ENCODE measurements around the gene CMTM1.
A peak's percentile ranks its signal among the peaks of the same experiment; 100 is the strongest.

CMTM1 gene

DNA sequence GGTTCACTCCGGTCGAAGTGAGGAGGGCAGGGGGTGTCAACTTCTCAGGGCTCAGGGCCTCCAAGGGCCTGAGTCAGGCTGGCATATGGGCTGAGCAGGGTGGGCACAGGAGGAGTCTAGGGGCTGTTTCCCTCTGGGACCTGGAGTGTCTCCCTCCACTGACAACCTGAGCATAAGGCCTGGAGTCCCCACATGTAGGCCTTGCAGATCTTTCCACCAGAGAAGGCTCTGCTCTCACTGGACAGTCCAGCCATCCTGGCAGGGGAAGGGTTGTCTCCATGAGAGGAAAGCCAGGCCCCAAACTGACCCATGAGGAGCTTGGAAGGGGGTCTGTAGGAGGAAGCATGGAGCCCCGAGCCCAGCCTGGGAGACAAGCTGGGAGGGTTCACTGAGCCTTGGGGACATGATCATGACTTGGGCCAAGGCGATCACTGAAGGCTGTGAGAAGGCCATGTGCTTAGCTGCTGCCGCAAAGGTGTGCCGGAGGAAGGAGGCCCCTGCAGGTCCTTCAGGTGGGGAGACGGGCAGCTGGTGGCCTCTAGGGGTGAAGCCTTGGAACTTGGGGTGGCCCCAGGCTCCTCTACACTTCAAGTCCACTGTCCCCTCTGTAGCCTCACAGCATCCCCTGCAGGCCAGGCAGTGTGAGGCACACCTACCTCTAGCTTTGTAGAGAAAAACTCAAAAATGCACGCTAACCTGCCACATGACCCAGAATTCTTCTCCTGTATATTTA, 22.9 kb downstream of the CMTM1 start:
- DNase-seq (peak; percentile 46), ATAC-seq (ENCODE audit: insufficient read depth, low read depth) (peak; percentile 63)
- no peak overlapping the region for H3K4me3 ChIP-seq (ENCODE audit: low read depth in 1 of 2, low read length in 2 of 2)
- no peak for TF ChIP-seq EZH2 (IDR thresholded peaks at IDR 0.05; ENCODE audit: borderline replicate concordance, low read depth, low read length, severe bottlenecking)
- TF ChIP-seq, protein P1, sequence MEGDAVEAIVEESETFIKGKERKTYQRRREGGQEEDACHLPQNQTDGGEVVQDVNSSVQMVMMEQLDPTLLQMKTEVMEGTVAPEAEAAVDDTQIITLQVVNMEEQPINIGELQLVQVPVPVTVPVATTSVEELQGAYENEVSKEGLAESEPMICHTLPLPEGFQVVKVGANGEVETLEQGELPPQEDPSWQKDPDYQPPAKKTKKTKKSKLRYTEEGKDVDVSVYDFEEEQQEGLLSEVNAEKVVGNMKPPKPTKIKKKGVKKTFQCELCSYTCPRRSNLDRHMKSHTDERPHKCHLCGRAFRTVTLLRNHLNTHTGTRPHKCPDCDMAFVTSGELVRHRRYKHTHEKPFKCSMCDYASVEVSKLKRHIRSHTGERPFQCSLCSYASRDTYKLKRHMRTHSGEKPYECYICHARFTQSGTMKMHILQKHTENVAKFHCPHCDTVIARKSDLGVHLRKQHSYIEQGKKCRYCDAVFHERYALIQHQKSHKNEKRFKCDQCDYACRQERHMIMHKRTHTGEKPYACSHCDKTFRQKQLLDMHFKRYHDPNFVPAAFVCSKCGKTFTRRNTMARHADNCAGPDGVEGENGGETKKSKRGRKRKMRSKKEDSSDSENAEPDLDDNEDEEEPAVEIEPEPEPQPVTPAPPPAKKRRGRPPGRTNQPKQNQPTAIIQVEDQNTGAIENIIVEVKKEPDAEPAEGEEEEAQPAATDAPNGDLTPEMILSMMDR (IDR thresholded peaks at IDR 0.05; ENCODE audit: borderline replicate concordance, extremely low read depth, low read length, poor library complexity, severe bottlenecking) = peak; percentile 62
- H3K27ac ChIP-seq (ENCODE audit: low read length) = no peak overlapping the region
- H3K9me3 ChIP-seq (ENCODE audit: insufficient read depth, low read length, severe bottlenecking) = no peaks in the 10 kb centered on the region
- H3K4me1 ChIP-seq (ENCODE audit: insufficient read depth, low read length) = peaks cover 19% of the 10 kb centered on the region
- no peaks in the 10 kb centered on the region for H3K79me2 ChIP-seq (ENCODE audit: insufficient read depth, low read length)
- no peak overlapping the region for H3K4me2 ChIP-seq (ENCODE audit: insufficient read depth, low read length)
- H3K9ac ChIP-seq (ENCODE audit: low read depth, low read length) = no peak overlapping the region
- H2AFZ ChIP-seq (ENCODE audit: low read depth, low read length) = no peak overlapping the region
- H3K36me3 ChIP-seq (ENCODE audit: insufficient read depth, low read length) = no peaks in the 10 kb centered on the region
- H3K27me3 ChIP-seq (ENCODE audit: insufficient read depth, low read length, poor library complexity) = no peaks in the 10 kb centered on the region
- no peaks in the 10 kb centered on the region for H4K20me1 ChIP-seq (ENCODE audit: insufficient read depth, low read length)

DNA sequence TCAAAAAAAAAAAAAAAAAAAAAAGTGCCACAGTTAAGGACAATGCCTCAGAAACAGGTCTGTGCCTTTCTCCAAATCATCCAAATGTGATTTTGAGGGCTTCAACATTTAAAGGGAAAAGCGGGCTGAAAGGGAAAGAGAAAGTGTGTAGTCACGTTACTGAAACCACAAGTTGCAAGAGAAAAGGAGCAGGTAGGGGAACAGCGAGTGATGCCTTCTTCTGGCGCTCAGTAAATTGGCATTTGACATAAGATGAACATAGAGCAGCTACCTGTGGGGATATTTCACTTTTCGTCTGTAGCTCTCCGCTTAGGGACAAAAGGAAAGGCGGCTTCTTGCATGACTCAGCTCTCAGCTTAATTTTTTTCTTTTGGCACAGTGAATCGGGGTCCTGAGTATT, 24.1 kb downstream of the CMTM1 start:
- Histone ChIP-seq H3K79me2 (ENCODE audit: insufficient read depth, low read length) (no peaks in the 10 kb centered on the region), H2AFZ (ENCODE audit: low read depth, low read length) (peak overlapping the region; percentile 21), H3K4me1 (ENCODE audit: insufficient read depth, low read length) (peaks cover 19% of the 10 kb centered on the region), H3K9me3 (ENCODE audit: insufficient read depth, low read length, severe bottlenecking) (no peaks in the 10 kb centered on the region), H4K20me1 (ENCODE audit: insufficient read depth, low read length) (no peaks in the 10 kb centered on the region), H3K27ac (ENCODE audit: low read length) (no peak overlapping the region), H3K36me3 (ENCODE audit: insufficient read depth, low read length) (no peaks in the 10 kb centered on the region), H3K4me2 (ENCODE audit: insufficient read depth, low read length) (peak overlapping the region; percentile 57), H3K27me3 (ENCODE audit: insufficient read depth, low read length, poor library complexity) (no peaks in the 10 kb centered on the region), H3K4me3 (ENCODE audit: low read depth in 1 of 2, low read length in 2 of 2) (peak overlapping the region in 1 of 2 experiments; percentile 44; a peak in 2 of 4 replicates), H3K9ac (ENCODE audit: low read depth, low read length) (peak overlapping the region; percentile 39)
- DNase-seq (peak; percentile 54), ATAC-seq (ENCODE audit: insufficient read depth, low read depth) (peak; percentile 81)
- TF ChIP-seq, protein P1 (IDR thresholded peaks at IDR 0.05; ENCODE audit: borderline replicate concordance, extremely low read depth, low read length, poor library complexity, severe bottlenecking) = no peak
- TF ChIP-seq EZH2 (IDR thresholded peaks at IDR 0.05; ENCODE audit: borderline replicate concordance, low read depth, low read length, severe bottlenecking) = no peak

GRCh38 chr16:66591018-66591417, 24.8 kb downstream of the CMTM1 start:
- Histone ChIP-seq H3K4me3 (ENCODE audit: low read depth in 1 of 2, low read length in 2 of 2) (no peak overlapping the region), H3K27ac (ENCODE audit: low read length) (no peak overlapping the region)

More at GRCh38 chr16:66591018-66591417, 24.8 kb downstream of the CMTM1 start:
- H3K9me3 ChIP-seq (ENCODE audit: insufficient read depth, low read length, severe bottlenecking) = no peaks in the 10 kb centered on the region
- no peak for DNase-seq
- H4K20me1 ChIP-seq (ENCODE audit: insufficient read depth, low read length) = no peaks in the 10 kb centered on the region
- ATAC-seq (ENCODE audit: insufficient read depth, low read depth) = no peak
- H3K4me1 ChIP-seq (ENCODE audit: insufficient read depth, low read length) = peaks cover 19% of the 10 kb centered on the region
- H3K36me3 ChIP-seq (ENCODE audit: insufficient read depth, low read length) = no peaks in the 10 kb centered on the region
- no peak overlapping the region for H2AFZ ChIP-seq (ENCODE audit: low read depth, low read length)
- H3K79me2 ChIP-seq (ENCODE audit: insufficient read depth, low read length) = no peaks in the 10 kb centered on the region
- no peak overlapping the region for H3K9ac ChIP-seq (ENCODE audit: low read depth, low read length)
- H3K27me3 ChIP-seq (ENCODE audit: insufficient read depth, low read length, poor library complexity) = no peaks in the 10 kb centered on the region
- peak overlapping the region; percentile 57 for H3K4me2 ChIP-seq (ENCODE audit: insufficient read depth, low read length)
- TF ChIP-seq, protein P1 (IDR thresholded peaks at IDR 0.05; ENCODE audit: borderline replicate concordance, extremely low read depth, low read length, poor library complexity, severe bottlenecking) = no peak
- no peak for TF ChIP-seq EZH2 (IDR thresholded peaks at IDR 0.05; ENCODE audit: borderline replicate concordance, low read depth, low read length, severe bottlenecking)

All from DND-41 (cell line).